HepG2 (cell line): ENCODE measurements around the gene DSCAM.

Experiments
- FOSL1 ChIP-seq: sonication (generic); formaldehyde crosslinking; IDR thresholded peaks from 2 replicates; pipeline ENCODE4 v1.9.0; 2021; ENCODE audit warnings: missing genetic modification reagents, borderline replicate concordance
- POLR2A ChIP-seq, 2 experiments: IDR thresholded peaks; 2 replicates each; pipeline ENCODE4 v1.6.1; 2011; ENCODE audit warnings: low read depth in 2 of 2, low read length in 2 of 2, mild to moderate bottlenecking in 1 of 2, moderate library complexity in 1 of 2; ENCODE audit not compliant: insufficient read depth in 1 of 2
- ZNF337 ChIP-seq: sonication (generic); formaldehyde crosslinking; IDR thresholded peaks from 2 replicates; pipeline ENCODE4 v1.5.1; 2020; ENCODE audit warnings: missing genetic modification reagents, low read depth, mild to moderate bottlenecking, borderline replicate concordance

DNA sequence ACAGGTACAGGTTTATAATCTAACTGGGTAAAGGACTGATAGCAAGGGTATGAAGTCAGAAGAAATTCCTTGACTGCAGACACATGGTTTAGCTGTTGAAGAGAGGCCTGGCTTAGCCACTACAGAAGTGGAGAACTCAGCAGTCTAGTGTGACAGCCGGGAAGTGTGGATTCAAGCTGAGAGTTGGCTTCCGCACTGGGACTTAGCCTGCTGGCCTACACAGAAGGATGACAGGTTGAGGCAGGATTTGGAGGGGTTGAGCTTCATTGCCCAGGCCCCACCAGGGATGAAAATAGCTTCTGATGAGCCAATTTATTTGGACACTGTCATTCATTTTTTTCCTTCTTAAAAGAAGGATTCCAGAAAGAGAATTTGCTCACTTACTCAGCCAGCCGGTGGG, 695.3 kb downstream of the DSCAM start:
- no peak for TF ChIP-seq POLR2A (IDR thresholded peaks at IDR 0.05; ENCODE audit: insufficient read depth in 1 of 2, low read depth in 2 of 2, low read length in 2 of 2)
- TF ChIP-seq ZNF337: no peak
- no peak for TF ChIP-seq FOSL1 (CRISPR knock-in tag)
